ENCODE data around the gene ZG16B.

The ZG16B gene

GRCh38 chr16:2829501-2830354, at the start of gene ZG16B:
Gene ZG16B (plus strand): TSS chr16:2830303. CDS start chr16:2830442, 139 bp downstream.
- no peak within 1 kb of the TSS for H3K9ac ChIP-seq (ENCODE audit: low read depth, low read length, poor library complexity, severe bottlenecking)
- H3F3A ChIP-seq (ENCODE audit: low read depth): no peaks in the 10 kb centered on the region
- H4K20me1 ChIP-seq (ENCODE audit: insufficient read depth, low read length, poor library complexity, severe bottlenecking): no peaks in the 10 kb centered on the region
- no peaks in the 10 kb centered on the region for H3K79me2 ChIP-seq (ENCODE audit: insufficient read depth, low read length)
- no peaks in the 10 kb centered on the region for H3K9me3 ChIP-seq (ENCODE audit: insufficient read depth, low read depth, low read length)
- no peak within 1 kb of the TSS for H2AFZ ChIP-seq (ENCODE audit: low read length)
- H3K4me1 ChIP-seq (ENCODE audit: insufficient read depth, low read length, poor library complexity, severe bottlenecking): no peaks in the 10 kb centered on the region
- no peak within 1 kb of the TSS for H3K4me3 ChIP-seq (ENCODE audit: low read length, poor library complexity, severe bottlenecking)
- H3K9me2 ChIP-seq (replicated peaks; ENCODE audit: low read depth, low read length): no peaks in the 10 kb centered on the region
- TF ChIP-seq CTCF (conservative IDR thresholded peaks at IDR 0.05; ENCODE audit: low read length) (no peak), EZH2phosphoT487 (IDR thresholded peaks at IDR 0.05; ENCODE audit: borderline replicate concordance) (no peak)
- no peak within 1 kb of the TSS for H3K4me2 ChIP-seq (ENCODE audit: low read depth, low read length, poor library complexity, severe bottlenecking)
- no peaks in the 10 kb centered on the region for H3K36me3 ChIP-seq (ENCODE audit: insufficient read depth, low read length)
- H3K27me3 ChIP-seq (ENCODE audit: insufficient read depth, low read length, poor library complexity, severe bottlenecking): no peaks in the 10 kb centered on the region

GRCh38 chr16:2782583-2783351, 47.3 kb upstream of the ZG16B start:
- no peak overlapping the region for H3K9ac ChIP-seq (ENCODE audit: low read depth, low read length, poor library complexity, severe bottlenecking)
- H3K4me1 ChIP-seq (ENCODE audit: insufficient read depth, low read length, poor library complexity, severe bottlenecking): peaks cover 4% of the 10 kb centered on the region
- H3K36me3 ChIP-seq (ENCODE audit: insufficient read depth, low read length): no peaks in the 10 kb centered on the region
- no peaks in the 10 kb centered on the region for H4K20me1 ChIP-seq (ENCODE audit: insufficient read depth, low read length, poor library complexity, severe bottlenecking)
- H3F3A ChIP-seq (ENCODE audit: low read depth): no peaks in the 10 kb centered on the region
- H3K4me2 ChIP-seq (ENCODE audit: low read depth, low read length, poor library complexity, severe bottlenecking): no peak overlapping the region
- peaks cover 11% of the 10 kb centered on the region for H3K79me2 ChIP-seq (ENCODE audit: insufficient read depth, low read length)
- no peaks in the 10 kb centered on the region for H3K27me3 ChIP-seq (ENCODE audit: insufficient read depth, low read length, poor library complexity, severe bottlenecking)
- H3K9me2 ChIP-seq (replicated peaks; ENCODE audit: low read depth, low read length): no peaks in the 10 kb centered on the region
- no peaks in the 10 kb centered on the region for H3K9me3 ChIP-seq (ENCODE audit: insufficient read depth, low read depth, low read length)
- TF ChIP-seq EZH2phosphoT487 (IDR thresholded peaks at IDR 0.05; ENCODE audit: borderline replicate concordance) (no peak), CTCF (conservative IDR thresholded peaks at IDR 0.05; ENCODE audit: low read length) (no peak)
- H3K4me3 ChIP-seq (ENCODE audit: low read length, poor library complexity, severe bottlenecking): no peak overlapping the region
- no peak overlapping the region for H2AFZ ChIP-seq (ENCODE audit: low read length)

GRCh38 chr16:2783581-2784357, 46.3 kb upstream of the ZG16B start:
- Histone ChIP-seq H3K4me3 (ENCODE audit: low read length, poor library complexity, severe bottlenecking) (no peak overlapping the region), H3K9ac (ENCODE audit: low read depth, low read length, poor library complexity, severe bottlenecking) (no peak overlapping the region), H3K27me3 (ENCODE audit: insufficient read depth, low read length, poor library complexity, severe bottlenecking) (no peaks in the 10 kb centered on the region), H3K9me2 (replicated peaks; ENCODE audit: low read depth, low read length) (no peaks in the 10 kb centered on the region), H3F3A (ENCODE audit: low read depth) (no peaks in the 10 kb centered on the region), H3K9me3 (ENCODE audit: insufficient read depth, low read depth, low read length) (no peaks in the 10 kb centered on the region), H3K4me1 (ENCODE audit: insufficient read depth, low read length, poor library complexity, severe bottlenecking) (no peaks in the 10 kb centered on the region), H3K4me2 (ENCODE audit: low read depth, low read length, poor library complexity, severe bottlenecking) (no peak overlapping the region), H4K20me1 (ENCODE audit: insufficient read depth, low read length, poor library complexity, severe bottlenecking) (no peaks in the 10 kb centered on the region), H3K79me2 (ENCODE audit: insufficient read depth, low read length) (peaks cover under 1% of the 10 kb centered on the region), H3K36me3 (ENCODE audit: insufficient read depth, low read length) (no peaks in the 10 kb centered on the region), H2AFZ (ENCODE audit: low read length) (no peak overlapping the region)
- no peak for TF ChIP-seq CTCF (conservative IDR thresholded peaks at IDR 0.05; ENCODE audit: low read length)
- no peak for TF ChIP-seq EZH2phosphoT487 (IDR thresholded peaks at IDR 0.05; ENCODE audit: borderline replicate concordance)

Measured in Loucy (cell line).